BLaER1 (cell line): ENCODE data around the gene HPCAL1.
"Not testable (repeated sequence)": the region's sequence is repeated elsewhere in the genome, so short reads cannot be mapped to it uniquely, and the experiment has no call there.

ENCODE experiments used
- H3K27ac ChIP-seq: shearing (Covaris generic); formaldehyde crosslinking; 2 replicates; pipeline ENCODE4 v1.8.1; 2022
- H3K27me3 ChIP-seq: shearing (Covaris generic); formaldehyde crosslinking; 2 replicates; pipeline ENCODE4 v1.8.1; 2022
- H3K36me3 ChIP-seq: shearing (Covaris generic); formaldehyde crosslinking; 2 replicates; pipeline ENCODE4 v1.8.1; 2022
- H3K4me1 ChIP-seq: shearing (Covaris generic); formaldehyde crosslinking; 2 replicates; pipeline ENCODE4 v1.8.1; 2022
- H3K4me2 ChIP-seq: shearing (Covaris generic); formaldehyde crosslinking; 2 replicates; pipeline ENCODE4 v1.8.1; 2022
- H3K4me3 ChIP-seq: shearing (Covaris generic); formaldehyde crosslinking; 2 replicates; pipeline ENCODE4 v1.8.1; 2022
- H3K9ac ChIP-seq: shearing (Covaris generic); formaldehyde crosslinking; 2 replicates; pipeline ENCODE4 v1.8.1; 2022
- H3K9me3 ChIP-seq: shearing (Covaris generic); formaldehyde crosslinking; 2 replicates; pipeline ENCODE4 v1.8.1; 2022
- H4K20me1 ChIP-seq: shearing (Covaris generic); formaldehyde crosslinking; 2 replicates; pipeline ENCODE4 v1.8.1; 2022
- Cebpa-rat ChIP-seq: shearing (Covaris generic); IDR thresholded peaks from 2 replicates; pipeline ENCODE4 v1.8.1; 2022

Gene HPCAL1

DNA sequence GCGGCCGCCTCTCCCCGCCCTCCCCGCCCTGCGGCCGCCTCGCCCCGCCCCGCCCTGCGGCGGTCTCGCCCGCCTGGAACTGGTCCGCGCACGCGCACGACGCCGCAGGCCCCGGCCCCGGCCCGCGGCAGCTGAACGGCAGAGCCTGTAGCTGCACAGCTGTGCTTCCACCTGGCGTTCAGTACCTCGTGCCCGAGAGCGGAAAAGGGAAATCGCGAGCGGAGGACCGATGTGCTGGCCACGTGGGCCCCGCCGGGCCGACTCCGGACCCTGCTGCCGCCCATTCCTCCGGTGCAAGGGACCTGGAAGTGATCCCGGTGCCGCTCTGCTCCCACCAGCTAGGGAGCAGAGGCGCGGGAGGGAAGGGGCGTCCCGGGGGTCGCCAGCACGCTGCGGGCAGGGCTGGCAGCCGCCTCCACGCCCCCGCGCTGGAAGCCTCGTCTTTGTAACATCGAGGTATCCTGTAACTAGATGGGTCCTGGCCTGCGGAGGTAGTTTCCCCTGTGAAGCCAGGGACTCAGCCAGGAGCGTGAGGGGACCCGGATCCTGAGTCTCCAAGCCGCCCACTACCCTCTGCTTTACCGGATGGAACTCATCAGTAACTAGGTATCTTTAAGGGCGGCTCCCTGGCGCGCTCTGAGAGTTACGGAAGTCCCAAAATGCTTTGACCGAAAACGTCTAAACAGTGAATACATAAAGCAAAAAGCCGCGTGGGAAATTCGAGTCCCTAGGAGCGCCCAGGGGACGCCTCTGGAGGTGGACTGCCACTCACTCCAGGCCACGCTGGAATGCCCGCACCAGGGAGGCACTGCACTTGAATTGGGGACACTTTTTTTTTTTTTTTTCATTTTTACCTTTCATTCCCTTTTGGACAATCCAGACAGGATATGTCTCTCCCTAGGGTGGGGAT is 146.1 kb downstream of the HPCAL1 start:
- peak overlapping the region; percentile 71 for H3K4me3 ChIP-seq
- peaks cover 40% of the 10 kb centered on the region for H4K20me1 ChIP-seq
- peaks cover 14% of the 10 kb centered on the region for H3K36me3 ChIP-seq
- H3K27me3 ChIP-seq: no peaks in the 10 kb centered on the region
- peak overlapping the region; percentile 97 for H3K27ac ChIP-seq
- peaks cover 8% of the 10 kb centered on the region for H3K9me3 ChIP-seq
- H3K9ac ChIP-seq: peak overlapping the region; percentile 93
- H3K4me2 ChIP-seq: peak overlapping the region; percentile 97
- H3K4me1 ChIP-seq: peaks cover 68% of the 10 kb centered on the region
- TF ChIP-seq Cebpa-rat: no peak

GRCh38 chr2:10449486-10449831 is 146.8 kb downstream of the HPCAL1 start:
- no peaks in the 10 kb centered on the region for H3K27me3 ChIP-seq
- H3K36me3 ChIP-seq: peaks cover 8% of the 10 kb centered on the region
- TF ChIP-seq Cebpa-rat: no peak
- H3K9ac ChIP-seq: peak overlapping the region; percentile 93; the same call in 1 of the 2 replicates
- H3K4me1 ChIP-seq: peaks cover 69% of the 10 kb centered on the region
- H4K20me1 ChIP-seq: peaks cover 34% of the 10 kb centered on the region
- H3K4me3 ChIP-seq: peak overlapping the region; percentile 71
- H3K4me2 ChIP-seq: peak overlapping the region; percentile 97
- peaks cover 8% of the 10 kb centered on the region for H3K9me3 ChIP-seq
- H3K27ac ChIP-seq: peak overlapping the region; percentile 97

GRCh38 chr2:10449838-10450691 is 147.4 kb downstream of the HPCAL1 start:
- no peak for TF ChIP-seq Cebpa-rat
- no peak overlapping the region for H3K27ac ChIP-seq
- peaks cover 8% of the 10 kb centered on the region for H3K9me3 ChIP-seq
- peak overlapping the region; percentile 97 for H3K4me2 ChIP-seq
- H4K20me1 ChIP-seq: peaks cover 28% of the 10 kb centered on the region
- H3K4me3 ChIP-seq: no peak overlapping the region; the same call in 1 of the 2 replicates
- H3K4me1 ChIP-seq: peaks cover 69% of the 10 kb centered on the region
- no peaks in the 10 kb centered on the region for H3K27me3 ChIP-seq
- H3K9ac ChIP-seq: no peak overlapping the region
- H3K36me3 ChIP-seq: peaks cover 2% of the 10 kb centered on the region

- peaks cover 54% of the 10 kb centered on the region for H3K4me1 ChIP-seq
- H4K20me1 ChIP-seq: peaks cover 10% of the 10 kb centered on the region
- H3K27me3 ChIP-seq: no peaks in the 10 kb centered on the region
- peak overlapping the region; percentile 51; the same call in 1 of the 2 replicates for H3K4me2 ChIP-seq
- TF ChIP-seq Cebpa-rat: no peak
- H3K36me3 ChIP-seq: no peaks in the 10 kb centered on the region
- H3K27ac ChIP-seq: no peak overlapping the region
- H3K9me3 ChIP-seq: peaks cover 8% of the 10 kb centered on the region
- H3K4me3 ChIP-seq: no peak overlapping the region
- no peak overlapping the region for H3K9ac ChIP-seq
These were observed 149.1 kb downstream of the HPCAL1 start for GRCh38 chr2:10451819-10452218.

DNA sequence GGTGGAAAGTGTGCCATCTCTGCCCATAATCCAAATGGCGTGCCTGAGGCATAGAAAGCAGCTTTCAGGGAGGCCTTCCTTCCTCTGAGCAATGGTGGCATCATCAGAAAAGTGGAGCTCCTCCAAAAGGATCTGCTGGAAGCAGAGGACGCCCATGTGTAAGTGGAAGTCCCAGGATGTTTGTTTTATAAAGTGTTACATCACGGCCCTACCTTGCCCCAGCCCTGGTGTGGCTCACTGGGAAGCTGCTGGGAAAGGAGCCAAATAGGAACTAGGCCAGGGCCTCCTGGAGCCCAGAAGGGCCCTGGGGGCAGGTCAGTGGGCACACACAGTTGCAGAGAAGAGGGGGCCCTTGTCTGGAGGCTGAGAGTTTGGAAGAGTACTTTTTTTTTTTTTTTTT is 149.6 kb downstream of the HPCAL1 start:
- TF ChIP-seq Cebpa-rat: no peak
- Histone ChIP-seq H3K4me2 (peak overlapping the region; percentile 51), H4K20me1 (peaks cover 5% of the 10 kb centered on the region), H3K4me3 (no peak overlapping the region), H3K4me1 (peaks cover 53% of the 10 kb centered on the region), H3K27me3 (no peaks in the 10 kb centered on the region), H3K36me3 (no peaks in the 10 kb centered on the region), H3K9ac (no peak overlapping the region), H3K9me3 (peaks cover 8% of the 10 kb centered on the region), H3K27ac (no peak overlapping the region)

- H3K4me3 ChIP-seq: no peak overlapping the region
- H3K4me1 ChIP-seq: peaks cover 53% of the 10 kb centered on the region
- no peak overlapping the region; the same call in 1 of the 2 replicates for H3K9ac ChIP-seq
- H3K9me3 ChIP-seq: peaks cover 8% of the 10 kb centered on the region
- no peaks in the 10 kb centered on the region for H3K36me3 ChIP-seq
- no peak for TF ChIP-seq Cebpa-rat
- H3K27me3 ChIP-seq: no peaks in the 10 kb centered on the region
- H4K20me1 ChIP-seq: no peaks in the 10 kb centered on the region
- peak overlapping the region; percentile 51 for H3K4me2 ChIP-seq
- peak overlapping the region; percentile 44 for H3K27ac ChIP-seq
These were observed 150.5 kb downstream of the HPCAL1 start for GRCh38 chr2:10452956-10453904.

GRCh38 chr2:10453905-10454298 is 151.2 kb downstream of the HPCAL1 start:
- peaks cover 51% of the 10 kb centered on the region for H3K4me1 ChIP-seq
- H3K36me3 ChIP-seq: no peaks in the 10 kb centered on the region
- H3K9ac ChIP-seq: peak overlapping the region; percentile 42; the same call in 1 of the 2 replicates
- H3K4me3 ChIP-seq: no peak overlapping the region
- H4K20me1 ChIP-seq: no peaks in the 10 kb centered on the region
- no peak for TF ChIP-seq Cebpa-rat
- no peaks in the 10 kb centered on the region for H3K27me3 ChIP-seq
- H3K27ac ChIP-seq: peak overlapping the region; percentile 44
- H3K9me3 ChIP-seq: peaks cover 8% of the 10 kb centered on the region
- H3K4me2 ChIP-seq: peak overlapping the region; percentile 51

- Histone ChIP-seq H3K27me3 (no peaks in the 10 kb centered on the region), H3K9me3 (peaks cover 8% of the 10 kb centered on the region), H3K9ac (peak overlapping the region; percentile 42; the same call in 1 of the 2 replicates), H3K4me3 (no peak overlapping the region), H3K36me3 (no peaks in the 10 kb centered on the region), H3K4me2 (peak overlapping the region; percentile 51), H4K20me1 (no peaks in the 10 kb centered on the region), H3K27ac (peak overlapping the region; percentile 44), H3K4me1 (peaks cover 52% of the 10 kb centered on the region)
- no peak for TF ChIP-seq Cebpa-rat
These were observed 151.8 kb downstream of the HPCAL1 start for GRCh38 chr2:10454505-10454904.

GRCh38 chr2:10457195-10457594 is 154.5 kb downstream of the HPCAL1 start:
- not testable (repeated sequence) for H3K27me3 ChIP-seq, H3K27ac ChIP-seq, H3K4me2 ChIP-seq, H3K9me3 ChIP-seq, H3K9ac ChIP-seq, H3K4me3 ChIP-seq, H4K20me1 ChIP-seq, H3K36me3 ChIP-seq
- peaks cover 40% of the 10 kb centered on the region for H3K4me1 ChIP-seq
